Measurements from ENCODE around the gene SLC17A8.
"Not testable (repeated sequence)": the region's sequence is repeated elsewhere in the genome, so short reads cannot be mapped to it uniquely, and the experiment has no call there.

Gene SLC17A8

DNA sequence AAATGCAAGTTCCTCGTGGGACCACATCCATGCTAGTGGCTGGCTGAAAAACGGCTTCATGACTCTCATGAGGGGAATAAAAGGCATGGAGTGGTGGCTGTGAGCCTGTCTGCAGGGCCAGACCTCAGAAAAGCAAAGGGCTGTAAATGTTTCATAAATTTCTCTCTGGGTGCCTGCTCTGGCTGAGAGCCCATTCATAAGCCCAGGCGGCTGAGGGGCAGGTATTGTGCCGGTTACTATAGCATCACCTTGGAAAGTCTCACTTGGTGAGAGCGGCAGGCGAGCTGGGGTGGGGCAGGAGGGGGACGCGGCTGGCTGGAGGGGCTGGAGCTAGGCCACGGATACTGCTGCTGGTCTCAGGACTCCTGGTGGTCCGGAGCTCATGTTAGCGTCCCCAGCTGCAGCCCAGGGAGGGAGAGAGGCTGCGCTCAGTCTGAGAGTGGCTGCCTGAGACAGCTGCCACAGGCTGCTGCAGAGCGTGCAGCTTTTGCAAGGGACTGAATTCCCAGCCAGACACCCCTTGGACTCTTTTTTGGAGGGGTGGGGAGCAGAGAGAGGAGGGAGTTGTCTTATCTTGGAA lies at the start of gene SLC17A8:
TSS of gene SLC17A8 (plus strand) at position 431 of the 580 bp plus-strand sequence. CDS start 318 bp downstream, outside the sequence.
- DNase-seq (ENCODE audit: low spot score) = no peak

GRCh38 chr12:100308138-100308537 lies 48.7 kb upstream of the SLC17A8 start:
- not testable (repeated sequence) for DNase-seq (ENCODE audit: low spot score)

- DNase-seq (ENCODE audit: low spot score) = no peak
These were observed 45.6 kb upstream of the SLC17A8 start for GRCh38 chr12:100311317-100311716.

DNA sequence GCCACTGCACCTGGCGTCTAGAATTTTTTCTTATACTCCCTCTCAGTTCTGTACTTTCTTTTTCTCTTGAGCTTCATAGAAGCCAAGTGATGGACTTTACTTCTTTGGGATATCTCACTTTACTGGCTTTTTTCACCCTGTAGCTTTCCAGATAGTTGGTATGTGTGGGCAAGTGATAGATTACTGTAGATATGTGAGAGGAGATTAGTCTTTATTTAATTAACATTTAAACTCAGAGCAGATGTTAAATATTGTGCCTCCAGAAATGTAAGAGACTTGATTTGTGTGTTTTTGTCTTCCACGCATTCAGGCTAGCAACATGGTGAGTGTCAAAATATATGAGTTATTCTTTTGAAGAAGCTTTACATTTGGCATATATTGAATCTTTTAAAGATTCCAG lies 39.5 kb upstream of the SLC17A8 start:
- DNase-seq (ENCODE audit: low spot score) = no peak

DNA sequence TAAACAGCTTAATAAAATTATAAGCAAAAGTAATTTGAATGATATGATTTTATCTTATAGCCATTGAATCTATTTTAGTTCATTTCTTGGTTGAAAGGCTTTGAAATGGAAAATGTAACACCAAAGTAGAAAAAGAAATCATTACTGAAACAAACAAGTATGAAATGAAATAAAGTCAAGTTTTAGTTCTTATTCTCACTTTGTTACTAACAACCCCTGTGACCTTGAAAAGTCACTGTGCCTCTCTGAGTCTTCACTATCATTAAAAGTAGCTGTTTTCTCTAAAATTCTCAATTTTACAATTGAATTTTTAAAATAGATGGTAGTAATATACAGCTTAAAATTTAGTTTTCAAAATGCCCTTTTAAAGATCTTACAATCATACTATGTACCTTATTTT lies 32.4 kb upstream of the SLC17A8 start:
- no peak for DNase-seq (ENCODE audit: low spot score)

GRCh38 chr12:100326208-100326607 lies 30.7 kb upstream of the SLC17A8 start:
- DNase-seq (ENCODE audit: low spot score) = no peak

DNA sequence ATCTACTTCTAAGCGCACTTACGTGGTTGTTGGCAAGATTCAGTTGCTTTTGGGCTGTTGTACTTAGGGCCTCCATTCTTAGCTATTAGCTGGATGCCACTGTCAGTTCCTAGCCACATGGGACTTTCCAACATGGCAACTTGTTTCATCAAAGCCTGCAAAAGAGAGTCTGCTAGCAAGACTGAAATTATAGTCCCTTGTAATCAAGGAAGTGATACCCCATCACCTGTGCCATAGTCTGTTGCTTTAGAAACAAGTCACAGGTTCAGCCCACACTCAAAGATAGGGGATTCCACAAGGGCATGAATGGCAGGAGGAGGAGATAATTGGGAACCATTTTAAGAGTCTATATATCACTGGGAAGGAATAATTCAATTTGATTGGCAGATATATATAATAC lies 27.1 kb upstream of the SLC17A8 start:
- DNase-seq (ENCODE audit: low spot score) = no peak

DNA sequence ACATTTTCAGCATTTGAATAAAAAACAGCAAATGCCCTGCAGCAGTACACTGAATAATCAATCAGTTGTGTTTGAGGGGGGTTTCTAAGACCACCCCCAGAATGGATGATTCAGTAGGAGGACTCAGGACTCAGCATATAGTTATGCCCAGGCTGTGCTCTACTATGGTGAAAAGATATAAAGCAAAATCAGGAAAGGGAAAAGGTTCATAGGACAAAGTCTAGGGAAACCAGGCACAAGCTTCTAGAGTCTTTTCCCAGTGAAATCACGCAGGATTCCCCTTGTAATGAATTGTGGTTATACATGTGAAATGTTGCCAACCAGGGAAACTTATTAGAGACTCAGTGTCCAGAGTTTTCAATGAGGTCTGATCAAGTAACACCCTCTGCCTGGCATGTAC lies 25.0 kb upstream of the SLC17A8 start:
- DNase-seq (ENCODE audit: low spot score) = no peak

- DNase-seq (ENCODE audit: low spot score) = no peak
These were observed 24.0 kb upstream of the SLC17A8 start for GRCh38 chr12:100332852-100333251.

DNA sequence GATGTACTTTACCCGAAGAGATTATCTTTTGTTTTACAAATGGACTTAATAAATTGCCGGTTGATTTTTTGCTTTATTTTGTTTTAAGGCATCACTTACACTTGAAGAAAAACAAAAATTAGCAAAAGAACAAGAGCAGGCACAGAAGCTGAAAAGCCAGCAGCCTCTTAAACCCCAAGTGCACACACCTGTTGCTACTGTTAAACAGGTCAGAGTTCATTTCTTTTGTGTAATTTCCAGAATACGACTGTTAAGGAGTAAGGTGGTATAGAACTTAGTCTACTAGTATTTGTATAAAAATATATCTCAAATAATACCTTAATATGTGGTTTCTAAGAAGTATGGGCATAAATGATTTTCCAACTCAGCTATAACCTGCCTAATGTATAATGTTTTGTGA lies 19.6 kb upstream of the SLC17A8 start:
- no peak for DNase-seq (ENCODE audit: low spot score)

GRCh38 chr12:100337727-100338126 lies 19.1 kb upstream of the SLC17A8 start:
- no peak for DNase-seq (ENCODE audit: low spot score)

- DNase-seq (ENCODE audit: low spot score) = no peak
These were observed 17.8 kb upstream of the SLC17A8 start for GRCh38 chr12:100339071-100339470.

DNA sequence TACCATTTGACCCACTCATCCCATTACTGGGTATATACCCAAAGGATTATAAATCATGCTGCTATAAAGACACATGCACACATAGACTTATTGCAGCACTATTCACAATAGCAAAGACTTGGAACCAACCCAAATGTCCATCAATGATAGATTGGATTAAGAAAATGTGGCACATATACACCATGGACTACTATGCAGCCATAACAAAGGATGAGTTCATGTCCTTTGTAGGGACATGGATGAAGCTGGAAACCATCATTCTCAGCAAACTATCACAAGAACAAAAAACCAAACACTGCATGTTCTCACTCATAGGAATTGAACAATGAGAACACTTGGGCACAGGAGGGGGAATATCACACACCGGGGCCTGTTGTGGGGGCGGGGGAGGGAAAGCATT lies 14.0 kb upstream of the SLC17A8 start:
- DNase-seq (ENCODE audit: low spot score) = not testable (repeated sequence)

- DNase-seq (ENCODE audit: low spot score) = not testable (repeated sequence)
These were observed 12.5 kb upstream of the SLC17A8 start for GRCh38 chr12:100344351-100344750.

- DNase-seq (ENCODE audit: low spot score) = no peak
These were observed 11.7 kb upstream of the SLC17A8 start for GRCh38 chr12:100345020-100345767.

DNA sequence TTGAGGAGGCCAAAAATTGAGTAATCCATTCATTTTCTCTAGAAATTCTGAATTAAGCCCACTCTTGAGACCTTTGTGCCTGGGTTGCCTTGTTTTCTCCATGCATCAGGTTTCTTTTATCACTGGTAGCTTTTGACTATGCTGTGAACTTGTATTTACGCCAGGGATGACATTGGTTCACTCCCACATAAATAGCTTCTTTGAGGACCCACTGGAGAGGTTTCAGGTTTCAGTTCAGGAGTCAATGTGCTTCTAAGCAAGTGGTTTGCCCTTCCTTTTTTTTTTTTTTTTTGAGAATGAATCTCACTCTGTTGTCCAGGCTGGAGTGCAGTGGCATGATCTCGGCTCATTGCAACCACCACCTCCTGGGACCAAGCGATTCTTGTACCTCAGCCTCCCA lies 10.2 kb upstream of the SLC17A8 start:
- no peak for DNase-seq (ENCODE audit: low spot score)

GRCh38 chr12:100348657-100349454 lies 8.0 kb upstream of the SLC17A8 start:
- DNase-seq (ENCODE audit: low spot score) = peak; percentile 48

DNA sequence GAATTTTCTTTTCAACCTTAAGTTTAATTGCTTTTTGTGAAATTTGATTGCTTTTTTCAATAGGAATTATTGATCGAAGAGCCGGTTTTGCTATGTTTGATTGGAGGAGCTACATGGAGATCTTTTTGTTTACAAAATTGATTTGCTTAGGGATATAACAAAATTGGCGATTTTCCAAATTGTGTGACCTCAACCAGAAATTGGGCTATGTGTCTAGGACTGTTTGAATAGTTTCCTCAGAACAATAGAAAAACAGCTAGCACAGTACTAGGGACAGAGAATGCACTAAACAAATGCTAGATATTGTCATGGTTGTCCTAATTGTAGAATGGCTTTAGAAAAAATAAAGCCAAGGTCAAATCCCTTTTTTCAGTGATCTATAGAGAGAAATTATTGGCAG lies 2.4 kb downstream of the SLC17A8 start:
- no peak for DNase-seq (ENCODE audit: low spot score)

DNA sequence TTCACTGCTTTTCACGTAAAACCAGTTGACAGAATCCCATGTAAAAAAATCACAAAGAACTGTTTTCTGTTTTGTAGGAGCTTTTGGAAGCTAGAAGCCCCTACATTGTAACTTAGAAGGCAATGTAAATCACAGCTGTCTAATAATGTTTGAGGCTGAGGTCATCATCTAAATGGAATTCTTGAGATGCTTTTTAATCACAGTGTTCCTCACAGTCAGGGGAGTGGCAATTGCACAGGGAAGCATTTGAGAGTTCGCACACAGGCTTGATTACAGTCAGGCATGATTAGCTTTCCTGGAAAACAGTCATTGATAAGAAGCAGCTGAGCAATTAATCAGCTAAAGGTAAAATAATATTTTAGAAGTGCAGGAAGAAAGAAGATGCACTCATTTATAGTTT lies 2.9 kb downstream of the SLC17A8 start:
- peak; percentile 28 for DNase-seq (ENCODE audit: low spot score)

- no peak for DNase-seq (ENCODE audit: low spot score)
These were observed 3.6 kb downstream of the SLC17A8 start for GRCh38 chr12:100360450-100360849.

DNA sequence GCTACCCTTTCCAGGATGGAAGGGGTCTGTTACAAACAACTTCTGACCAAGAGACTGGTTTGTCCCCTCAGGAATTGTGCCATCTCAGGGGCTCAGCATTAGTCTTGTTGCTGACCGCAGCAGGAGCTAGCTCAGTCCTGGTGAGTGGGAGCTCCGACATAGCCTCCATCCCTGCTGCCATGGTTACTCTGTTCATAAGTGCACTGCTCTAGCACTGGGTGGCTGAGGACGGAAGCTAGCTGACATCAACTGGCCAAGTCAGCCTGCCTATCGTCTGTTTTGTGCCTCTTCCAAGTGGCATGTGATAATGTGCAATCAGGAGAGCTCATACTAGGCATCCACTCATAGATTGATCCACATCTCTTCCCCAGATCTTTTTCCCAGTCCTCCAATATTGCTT lies 7.5 kb downstream of the SLC17A8 start:
- DNase-seq (ENCODE audit: low spot score) = no peak

GRCh38 chr12:100365411-100365810 lies 8.5 kb downstream of the SLC17A8 start:
- no peak for DNase-seq (ENCODE audit: low spot score)

DNA sequence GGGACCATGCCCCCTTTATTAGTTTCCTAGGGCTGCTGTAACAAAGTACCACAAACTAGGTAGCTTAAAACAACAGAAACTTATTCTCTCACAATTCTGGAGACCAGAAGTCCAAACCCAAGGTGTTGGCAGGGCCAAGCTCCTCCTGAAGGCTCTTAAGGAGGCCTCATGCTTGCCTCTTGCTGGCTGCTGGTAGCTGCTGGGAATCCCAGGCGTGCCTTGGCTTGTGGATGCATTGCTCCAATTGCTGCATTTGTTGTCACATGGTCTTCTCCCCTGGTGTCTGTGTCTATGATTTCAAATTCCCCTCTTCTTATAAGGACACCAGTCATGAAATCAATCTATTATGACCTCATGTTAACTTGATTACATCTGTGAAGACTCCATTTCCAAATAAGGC lies 11.2 kb downstream of the SLC17A8 start:
- DNase-seq (ENCODE audit: low spot score) = no peak

Data from GM03348 (cell line).